Muscle of leg (tissue), 11 donors: Measurements from ENCODE around the gene RGCC. TPM values are rescaled to one million over a fixed set of nuclear protein-coding genes. Genes with fewer than 3 reads are reported as not detected.
"Not testable (repeated sequence)": the region's sequence is repeated elsewhere in the genome, so short reads cannot be mapped to it uniquely, and the experiment has no call there.

Source experiments
- DNase-seq: peaks from one replicate; pipeline ENCODE4 v3.0.0; 2013
- H3K27ac ChIP-seq: one replicate; pipeline ENCODE4 v1.5.1; 2013; ENCODE audit warnings: mild to moderate bottlenecking, low read length, control low read depth
- H3K27me3 ChIP-seq: one replicate; pipeline ENCODE4 v1.6.1; 2013; ENCODE audit warnings: low read length; ENCODE audit not compliant: control insufficient read depth, insufficient read depth
- H3K36me3 ChIP-seq: one replicate; pipeline ENCODE4 v1.6.1; 2013; ENCODE audit warnings: low read length; ENCODE audit not compliant: control insufficient read depth, insufficient read depth
- H3K4me1 ChIP-seq: one replicate; pipeline ENCODE4 v1.6.1; 2013; ENCODE audit warnings: low read length; ENCODE audit not compliant: control insufficient read depth, insufficient read depth
- H3K4me3 ChIP-seq: one replicate; pipeline ENCODE4 v1.5.1; 2013; ENCODE audit warnings: low read length, control low read depth
- H3K9me3 ChIP-seq: replicated peaks from 2 replicates; pipeline ENCODE4 v1.6.1; 2013; ENCODE audit warnings: low read depth, low read length; ENCODE audit not compliant: control insufficient read depth
- whole genome bisulfite sequencing: methylation state at CpG from one replicate; pipeline ENCODE4 v1.1.5; 2013; ENCODE audit warnings: missing lambda C conversion rate; ENCODE audit not compliant: insufficient coverage; 5-methylcytosine and 5-hydroxymethylcytosine counted together
- polyA plus RNA-seq, 8 donors: library from polyadenylated mRNA; unstranded; fragments of 120-200 nt; gene quantifications; one replicate each; pipeline versions ENCODE4 v1.2.1 to v1.2.3, GENCODE V29; 2013; ENCODE audit warnings: inconsistent platforms in 1 of 8, low replicate concordance in 1 of 8; ENCODE audit not compliant: insufficient read length in 8 of 8, insufficient read depth in 1 of 8
- total RNA-seq: library from RNA; stranded (reverse); fragments of 120-200 nt; gene quantifications from one replicate; pipeline ENCODE4 v1.2.4, GENCODE V29; 2013

RGCC gene
- total and polyA plus RNA-seq, 9 donors = 17.7 to 29.8 (median 24.6) TPM

DNA sequence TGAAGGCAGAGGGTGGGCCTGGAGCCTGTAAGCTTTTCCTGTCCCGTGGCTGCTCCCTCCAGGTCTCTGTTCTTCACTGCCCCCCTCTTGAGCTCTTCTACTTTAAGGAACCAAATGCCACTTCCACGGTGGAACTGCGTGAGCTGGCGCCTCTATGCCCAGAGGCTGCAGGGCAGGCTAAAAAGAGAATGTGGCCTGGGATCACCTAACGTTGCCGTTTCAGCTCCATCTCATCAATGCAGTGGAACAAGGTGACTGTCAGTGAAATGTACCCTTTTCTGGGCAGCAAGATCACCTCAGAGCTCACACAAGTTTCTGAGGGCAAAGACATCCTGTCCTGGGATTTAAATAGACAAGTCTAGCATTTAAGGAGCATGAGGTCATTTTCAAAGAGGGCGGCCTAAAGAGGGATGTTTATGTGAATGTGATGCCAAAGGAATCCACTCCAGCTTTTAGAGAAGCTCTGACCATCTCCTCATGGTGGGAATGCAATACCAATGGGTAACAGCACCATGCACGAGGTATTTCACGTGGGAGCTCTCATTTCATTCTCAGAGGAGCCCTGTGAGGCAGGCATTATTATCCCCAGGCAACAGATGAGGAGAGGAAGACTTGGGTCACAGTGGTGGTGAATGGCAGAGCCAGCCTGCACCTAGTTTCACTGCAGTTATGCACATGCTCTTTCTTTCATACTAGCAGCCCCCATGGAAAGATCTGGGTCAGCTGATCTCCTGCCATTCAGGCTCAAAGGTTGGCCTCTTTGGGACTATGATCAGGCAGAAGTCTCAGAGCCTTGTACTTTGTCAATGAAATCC is 39.3 kb downstream of the RGCC start:
- no peaks in the 10 kb centered on the region for H3K36me3 ChIP-seq
- no peak for DNase-seq
- no peaks in the 10 kb centered on the region for H3K9me3 ChIP-seq
- no peaks in the 10 kb centered on the region for H3K27me3 ChIP-seq
- H3K27ac ChIP-seq = no peak overlapping the region
- H3K4me3 ChIP-seq = no peak overlapping the region
- H3K4me1 ChIP-seq = peaks cover 8% of the 10 kb centered on the region
- 69% methylated on average over 6 of the region's 9 CpGs for WGBS

DNA sequence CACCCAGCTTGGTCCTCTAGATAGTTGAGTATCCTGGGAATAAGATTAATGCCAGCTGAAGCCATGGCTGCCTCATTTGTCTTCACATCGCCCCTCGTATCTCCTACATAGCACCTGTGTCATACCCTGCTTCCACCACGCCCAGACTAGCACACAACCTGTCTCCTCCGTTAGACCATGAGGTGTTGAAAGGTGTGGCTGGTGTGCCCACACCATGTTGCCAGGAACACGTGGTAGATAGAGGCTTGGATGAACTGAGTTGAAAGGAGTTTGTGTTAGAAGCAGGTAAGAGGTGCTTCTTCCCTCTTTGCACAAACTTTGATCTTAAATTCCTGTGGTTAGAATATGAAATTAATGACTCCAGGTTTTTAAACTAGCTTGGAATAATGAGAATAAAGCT is 40.1 kb downstream of the RGCC start:
- Histone ChIP-seq H3K27ac (no peak overlapping the region), H3K9me3 (no peaks in the 10 kb centered on the region), H3K4me1 (peaks cover 8% of the 10 kb centered on the region), H3K36me3 (no peaks in the 10 kb centered on the region), H3K27me3 (no peaks in the 10 kb centered on the region), H3K4me3 (no peak overlapping the region)
- WGBS = 71% methylated on average over 2 of the region's 5 CpGs
- no peak for DNase-seq

DNA sequence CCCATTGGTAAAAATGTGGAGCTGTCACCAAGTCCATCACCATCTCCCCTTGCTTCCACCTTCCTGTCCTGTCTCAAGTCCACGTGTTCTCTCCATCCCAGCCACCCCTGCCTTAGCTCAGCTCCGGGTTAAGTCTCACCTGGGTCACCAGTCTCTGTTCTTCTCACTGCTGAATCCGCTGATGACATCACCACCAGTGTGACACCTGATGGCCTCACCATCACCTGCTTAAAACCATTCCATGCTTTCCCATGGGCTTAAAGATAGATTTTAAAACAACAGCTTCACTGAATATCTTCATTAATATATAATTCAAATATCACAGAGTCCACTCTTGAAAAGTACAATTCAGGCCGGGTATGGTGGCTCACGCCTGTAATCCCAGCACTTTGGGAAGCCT is 42.1 kb downstream of the RGCC start:
- H3K4me3 ChIP-seq = no peak overlapping the region
- no peaks in the 10 kb centered on the region for H3K36me3 ChIP-seq
- H3K4me1 ChIP-seq = peaks cover 2% of the 10 kb centered on the region
- no peak overlapping the region for H3K27ac ChIP-seq
- H3K9me3 ChIP-seq = no peaks in the 10 kb centered on the region
- 93% methylated on average over 3 of the region's 5 CpGs for WGBS
- H3K27me3 ChIP-seq = no peaks in the 10 kb centered on the region
- no peak for DNase-seq

DNA sequence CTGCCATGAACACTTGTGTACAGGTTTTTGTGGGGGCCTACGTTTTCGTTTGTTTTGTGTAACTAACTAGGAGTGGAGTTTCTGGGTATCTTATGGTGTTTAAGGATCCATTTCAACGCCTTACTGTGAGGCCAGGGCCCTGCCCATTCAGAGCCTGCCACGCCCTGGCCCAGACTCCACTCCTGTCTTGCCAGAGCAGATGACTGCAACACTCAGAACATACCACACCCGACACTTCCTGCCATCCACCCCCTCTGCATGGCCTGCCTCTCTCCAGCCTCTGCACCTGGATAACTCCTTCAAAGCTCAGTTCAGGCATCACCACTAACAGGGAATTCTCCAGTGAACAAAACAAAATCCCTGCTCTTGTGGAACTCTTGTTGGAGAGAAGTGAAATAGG is 43.2 kb downstream of the RGCC start:
- Histone ChIP-seq H3K4me3 (no peak overlapping the region), H3K4me1 (peaks cover 2% of the 10 kb centered on the region), H3K27ac (no peak overlapping the region), H3K9me3 (no peaks in the 10 kb centered on the region), H3K27me3 (no peaks in the 10 kb centered on the region), H3K36me3 (no peaks in the 10 kb centered on the region)
- WGBS = 20% methylated on average over 1 of the region's 5 CpGs
- DNase-seq = no peak

DNA sequence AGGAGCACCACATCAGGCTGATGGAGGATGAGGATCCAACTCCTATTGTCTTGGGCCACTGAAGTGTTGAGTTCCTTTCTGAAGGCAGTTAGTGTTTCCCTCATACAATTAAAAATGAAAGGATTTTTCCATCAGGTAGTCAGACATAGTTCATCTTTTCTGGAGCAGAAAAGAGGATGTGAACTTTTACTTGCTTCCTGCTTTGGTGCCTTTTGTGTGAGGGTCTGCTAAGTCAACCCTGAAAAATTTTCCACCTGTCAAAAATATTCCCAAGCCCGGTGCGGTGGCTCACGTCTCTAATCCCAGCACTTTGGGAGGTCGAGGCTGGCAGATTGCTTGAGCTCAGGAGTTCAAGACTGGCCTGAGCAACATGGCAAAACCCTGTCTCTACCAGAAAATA is 43.9 kb downstream of the RGCC start:
- 89% methylated on average over 3 of the region's 4 CpGs for WGBS
- H3K9me3 ChIP-seq = no peaks in the 10 kb centered on the region
- no peak overlapping the region for H3K4me3 ChIP-seq
- peaks cover 2% of the 10 kb centered on the region for H3K4me1 ChIP-seq
- H3K36me3 ChIP-seq = no peaks in the 10 kb centered on the region
- no peaks in the 10 kb centered on the region for H3K27me3 ChIP-seq
- DNase-seq = no peak
- H3K27ac ChIP-seq = no peak overlapping the region

DNA sequence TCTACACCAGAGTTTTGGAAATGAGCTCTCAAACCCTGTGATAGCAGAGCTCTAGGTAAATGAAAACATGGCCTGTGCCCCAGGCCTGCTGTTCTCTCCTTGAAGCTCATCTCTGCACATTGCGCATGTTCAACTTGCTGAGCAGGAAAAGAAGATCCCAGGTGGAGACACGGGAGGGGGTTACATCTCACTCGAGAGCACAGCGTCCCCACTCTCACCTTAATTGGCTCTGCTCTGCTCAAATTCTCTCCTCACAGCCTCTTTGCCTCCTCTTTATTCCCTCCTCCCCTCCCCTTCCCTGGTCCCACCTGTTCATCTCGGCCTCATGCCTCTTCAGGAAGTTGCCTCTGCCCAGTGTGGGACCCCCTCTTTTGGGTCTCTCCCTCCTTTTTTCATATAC is 44.7 kb downstream of the RGCC start:
- WGBS = 76% methylated on average over 4 of the region's 5 CpGs
- no peaks in the 10 kb centered on the region for H3K9me3 ChIP-seq
- no peaks in the 10 kb centered on the region for H3K36me3 ChIP-seq
- H3K4me1 ChIP-seq = no peaks in the 10 kb centered on the region
- DNase-seq = no peak
- no peak overlapping the region for H3K27ac ChIP-seq
- H3K4me3 ChIP-seq = no peak overlapping the region
- H3K27me3 ChIP-seq = no peaks in the 10 kb centered on the region

DNA sequence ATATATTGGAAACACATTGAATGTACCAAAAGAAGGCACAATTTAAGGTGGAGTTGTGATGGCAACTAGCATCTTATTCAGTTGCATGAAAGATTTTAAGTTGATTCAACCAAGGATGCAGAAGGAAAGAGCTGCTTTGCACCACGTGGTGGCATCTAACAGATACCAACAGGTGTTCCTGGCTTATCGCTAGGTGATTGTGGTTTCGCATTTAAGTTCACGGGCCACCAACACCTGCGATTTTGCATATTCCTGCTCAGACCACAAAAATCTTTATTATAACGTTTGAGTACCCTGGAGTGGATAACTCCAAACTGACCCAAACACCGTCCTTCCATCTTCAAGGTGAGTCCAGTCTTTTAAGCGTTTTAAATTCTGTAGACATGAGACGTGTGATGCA is 45.3 kb downstream of the RGCC start:
- no peaks in the 10 kb centered on the region for H3K4me1 ChIP-seq
- H3K4me3 ChIP-seq = no peak overlapping the region
- H3K9me3 ChIP-seq = no peaks in the 10 kb centered on the region
- H3K27me3 ChIP-seq = no peaks in the 10 kb centered on the region
- H3K27ac ChIP-seq = no peak overlapping the region
- WGBS = 85% methylated on average over 6 of the region's 9 CpGs
- DNase-seq = no peak
- H3K36me3 ChIP-seq = no peaks in the 10 kb centered on the region

DNA sequence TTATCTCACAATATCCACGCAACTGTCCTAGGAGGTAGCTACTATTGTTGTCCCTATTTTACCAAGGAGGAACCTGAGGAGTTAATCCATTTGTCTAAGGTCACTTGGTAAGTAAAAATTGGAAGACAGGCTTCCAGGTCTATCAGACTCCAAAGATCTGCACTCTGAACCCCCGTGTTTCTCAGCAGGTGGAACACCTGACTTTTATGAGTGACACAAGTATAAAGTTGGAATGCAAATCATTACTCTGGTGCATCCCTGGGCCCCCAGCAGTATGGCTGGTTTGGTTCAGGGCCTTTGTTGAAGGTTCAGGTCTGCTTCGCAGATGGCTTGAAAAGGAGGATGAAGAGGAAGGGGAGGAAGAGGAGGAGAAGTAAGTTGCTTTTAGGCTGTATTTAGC is 46.0 kb downstream of the RGCC start:
- Histone ChIP-seq H3K27me3 (no peaks in the 10 kb centered on the region), H3K27ac (no peak overlapping the region), H3K9me3 (no peaks in the 10 kb centered on the region), H3K4me1 (no peaks in the 10 kb centered on the region), H3K4me3 (no peak overlapping the region), H3K36me3 (no peaks in the 10 kb centered on the region)
- 95% methylated on average over 2 of the region's 3 CpGs for WGBS
- DNase-seq = no peak

DNA sequence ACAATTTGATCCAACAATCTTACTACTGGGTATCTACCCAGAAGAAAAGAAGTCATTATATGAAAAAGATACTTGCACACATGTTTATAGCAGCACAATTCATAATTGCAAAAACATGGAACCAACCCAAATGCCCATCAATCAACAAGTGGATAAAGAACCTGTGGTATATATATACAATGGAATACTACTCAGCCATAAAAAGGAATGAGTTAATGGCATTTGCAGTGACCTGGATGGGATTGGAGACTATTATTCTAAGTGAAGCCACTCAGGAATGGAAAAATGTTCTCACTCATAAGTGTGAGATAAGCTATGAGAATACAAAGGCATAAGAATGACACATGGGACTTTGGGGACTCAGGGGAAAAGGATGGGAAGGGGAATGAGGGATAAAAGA is 47.3 kb downstream of the RGCC start:
- H3K36me3 ChIP-seq, H3K4me3 ChIP-seq, H3K9me3 ChIP-seq, H3K27ac ChIP-seq, H3K4me1 ChIP-seq, H3K27me3 ChIP-seq, DNase-seq: not testable (repeated sequence)

DNA sequence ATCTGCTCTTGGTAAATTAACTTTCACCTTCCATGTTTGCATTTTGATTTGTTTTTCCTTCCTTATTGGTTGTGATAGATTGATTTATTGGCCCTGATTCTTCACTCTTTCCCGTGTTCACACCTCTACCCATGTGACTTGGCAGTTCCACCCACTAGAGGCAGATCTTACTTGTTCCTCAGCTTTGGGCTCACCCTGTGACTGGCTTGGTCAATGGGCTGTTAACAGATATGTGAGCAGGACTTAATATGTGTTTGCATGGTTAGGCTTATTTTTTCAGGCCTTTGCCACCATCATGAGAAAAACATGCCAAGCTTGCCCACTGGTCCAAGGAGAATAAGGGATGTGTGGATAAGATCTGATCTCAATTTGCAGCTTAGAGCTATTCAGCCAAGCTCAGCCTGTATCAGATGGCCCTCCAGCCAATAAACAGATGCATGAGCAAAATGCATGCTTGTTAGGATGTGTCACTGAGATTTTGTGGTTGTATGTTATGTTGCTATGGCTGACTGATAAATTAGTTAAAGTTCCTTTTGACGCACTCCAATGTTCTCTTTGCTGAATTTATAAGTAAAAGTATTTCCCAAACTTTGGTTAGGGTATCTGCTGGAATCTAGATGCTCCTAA is 48.0 kb downstream of the RGCC start:
- Histone ChIP-seq H3K4me1 (no peaks in the 10 kb centered on the region), H3K27me3 (no peaks in the 10 kb centered on the region), H3K36me3 (no peaks in the 10 kb centered on the region), H3K9me3 (no peaks in the 10 kb centered on the region), H3K4me3 (no peak overlapping the region), H3K27ac (no peak overlapping the region)
- DNase-seq = no peak
- WGBS = 100% methylated on average over 1 of the region's 2 CpGs
